GM06990 (cell line): ENCODE measurements around the gene PTPRC.

Experiments
- DNase-seq: peaks from one replicate; pipeline ENCODE4 v3.0.0-alpha.2; 2011; ENCODE audit not compliant: insufficient read length; ENCODE audit errors: extremely low read depth
- H3K27me3 ChIP-seq: replicated peaks from 2 replicates; pipeline ENCODE4 v1.6.0; 2011; ENCODE audit warnings: low read length; ENCODE audit not compliant: control insufficient read depth, insufficient read depth
- H3K36me3 ChIP-seq: 2 replicates; pipeline ENCODE4 v1.5.1; 2011; ENCODE audit warnings: low read length; ENCODE audit not compliant: control insufficient read depth, insufficient read depth
- H3K4me3 ChIP-seq: replicated peaks from 2 replicates; pipeline ENCODE4 v1.5.1; 2011; ENCODE audit warnings: low read depth, mild to moderate bottlenecking, control low read depth, low read length
- TF ChIP-seq, protein P1 (sequence below): IDR thresholded peaks from 2 replicates; pipeline ENCODE4 v1.5.1; 2011; ENCODE audit warnings: low read length, control low read depth, mild to moderate bottlenecking, inconsistent platforms; ENCODE audit not compliant: insufficient read depth, poor library complexity, severe bottlenecking

PTPRC gene

DNA sequence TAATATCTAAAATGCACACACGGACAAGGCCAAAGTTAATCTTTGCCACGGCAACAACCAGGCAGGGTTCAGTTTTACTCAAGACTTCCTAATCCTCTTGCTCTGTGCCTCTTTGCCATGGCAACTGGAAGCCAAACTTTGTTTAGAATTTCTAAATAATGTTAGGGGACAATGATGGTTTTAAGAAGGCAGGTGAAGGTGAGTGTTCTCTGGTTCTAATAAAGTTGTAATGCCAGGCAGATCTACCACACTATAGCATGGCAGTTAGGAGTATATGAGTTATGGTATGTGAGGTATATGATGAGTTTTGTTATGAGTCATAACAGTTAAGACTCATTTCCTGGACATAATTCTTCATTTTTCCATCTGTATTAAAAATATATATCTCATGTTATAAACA, 2.7 kb downstream of the PTPRC start:
- DNase-seq = no peak
- peak overlapping the region; percentile 80 for H3K4me3 ChIP-seq

DNA sequence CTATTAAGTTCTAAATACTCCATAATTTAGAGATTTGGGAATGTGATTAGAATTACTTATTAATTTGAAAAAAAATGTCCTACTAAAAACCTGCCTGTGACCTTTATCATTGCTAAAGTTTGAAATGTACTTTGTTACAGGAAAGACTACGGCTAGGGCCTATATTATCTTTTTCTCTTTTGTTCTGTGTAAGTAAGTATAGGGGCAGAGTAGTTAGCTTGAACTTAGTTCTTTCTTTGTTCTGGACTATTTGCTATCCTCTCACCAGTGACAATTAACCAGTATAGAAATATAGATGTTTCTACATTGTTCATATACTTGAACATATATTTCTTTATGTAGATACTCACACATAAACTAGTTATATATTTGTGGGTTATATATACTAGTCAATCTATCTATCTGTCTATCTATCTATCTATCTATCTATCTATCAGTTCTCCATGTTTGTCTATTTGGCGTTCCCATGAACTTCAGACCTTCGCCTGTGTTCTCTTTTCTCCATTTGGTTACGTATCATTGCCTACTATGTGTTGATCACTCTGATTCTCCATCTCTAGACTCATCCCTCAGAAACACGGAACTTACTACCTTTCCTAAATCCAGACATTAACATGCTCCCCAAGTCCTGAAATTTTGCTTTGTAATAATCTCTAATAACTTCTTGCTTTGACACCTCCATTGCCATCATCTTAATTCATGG, 3.3 kb downstream of the PTPRC start:
- TF ChIP-seq, protein P1, sequence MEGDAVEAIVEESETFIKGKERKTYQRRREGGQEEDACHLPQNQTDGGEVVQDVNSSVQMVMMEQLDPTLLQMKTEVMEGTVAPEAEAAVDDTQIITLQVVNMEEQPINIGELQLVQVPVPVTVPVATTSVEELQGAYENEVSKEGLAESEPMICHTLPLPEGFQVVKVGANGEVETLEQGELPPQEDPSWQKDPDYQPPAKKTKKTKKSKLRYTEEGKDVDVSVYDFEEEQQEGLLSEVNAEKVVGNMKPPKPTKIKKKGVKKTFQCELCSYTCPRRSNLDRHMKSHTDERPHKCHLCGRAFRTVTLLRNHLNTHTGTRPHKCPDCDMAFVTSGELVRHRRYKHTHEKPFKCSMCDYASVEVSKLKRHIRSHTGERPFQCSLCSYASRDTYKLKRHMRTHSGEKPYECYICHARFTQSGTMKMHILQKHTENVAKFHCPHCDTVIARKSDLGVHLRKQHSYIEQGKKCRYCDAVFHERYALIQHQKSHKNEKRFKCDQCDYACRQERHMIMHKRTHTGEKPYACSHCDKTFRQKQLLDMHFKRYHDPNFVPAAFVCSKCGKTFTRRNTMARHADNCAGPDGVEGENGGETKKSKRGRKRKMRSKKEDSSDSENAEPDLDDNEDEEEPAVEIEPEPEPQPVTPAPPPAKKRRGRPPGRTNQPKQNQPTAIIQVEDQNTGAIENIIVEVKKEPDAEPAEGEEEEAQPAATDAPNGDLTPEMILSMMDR = no peak
- Histone ChIP-seq H3K4me3 (peak overlapping the region; percentile 80), H3K36me3 (no peaks in the 10 kb centered on the region), H3K27me3 (no peaks in the 10 kb centered on the region)
- DNase-seq = no peak

More for the DNA sequence above, 2.7 kb downstream of the PTPRC start:
- Histone ChIP-seq H3K27me3 (no peaks in the 10 kb centered on the region), H3K36me3 (no peaks in the 10 kb centered on the region)
- TF ChIP-seq, protein P1 = no peak

DNA sequence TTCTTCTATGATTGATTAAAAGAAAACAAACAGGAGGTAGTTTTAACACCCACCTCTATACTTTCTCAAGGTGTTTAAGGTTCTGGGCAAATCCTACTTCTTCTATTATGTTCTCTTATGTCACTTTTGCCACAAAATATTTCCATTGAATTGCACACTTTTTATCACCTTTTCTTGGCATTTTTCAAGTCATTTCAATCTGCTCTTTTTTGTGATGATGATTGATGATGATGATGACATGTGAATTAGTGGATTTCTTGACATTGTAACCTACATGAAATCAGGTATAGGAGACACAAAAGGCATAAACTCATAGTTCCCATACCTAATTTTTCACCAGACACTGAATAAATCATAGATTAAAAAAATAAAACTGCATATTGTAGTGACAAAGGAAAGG, 4.1 kb downstream of the PTPRC start:
- TF ChIP-seq, protein P1 = no peak
- no peaks in the 10 kb centered on the region for H3K27me3 ChIP-seq
- H3K36me3 ChIP-seq = no peaks in the 10 kb centered on the region
- no peak overlapping the region for H3K4me3 ChIP-seq
- DNase-seq = no peak

DNA sequence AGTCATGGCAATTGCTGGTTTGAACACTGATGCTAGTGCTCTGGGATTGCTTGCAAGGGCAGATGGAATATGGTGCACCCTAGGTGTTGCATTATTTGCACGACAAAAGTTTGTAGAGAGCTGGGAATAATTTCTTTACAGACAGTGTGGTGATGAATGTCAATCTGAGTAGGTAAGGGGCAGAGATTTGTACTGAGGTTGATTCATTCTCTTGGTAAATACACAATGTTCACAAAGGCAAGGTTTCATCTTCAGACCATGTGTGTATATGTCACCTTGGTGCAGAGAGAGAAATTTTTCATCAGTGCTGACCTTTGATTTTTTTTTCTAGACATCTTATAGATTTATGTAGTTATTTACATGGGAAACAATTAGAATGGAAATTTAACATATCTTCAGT, 5.0 kb downstream of the PTPRC start:
- H3K36me3 ChIP-seq = no peaks in the 10 kb centered on the region

DNA sequence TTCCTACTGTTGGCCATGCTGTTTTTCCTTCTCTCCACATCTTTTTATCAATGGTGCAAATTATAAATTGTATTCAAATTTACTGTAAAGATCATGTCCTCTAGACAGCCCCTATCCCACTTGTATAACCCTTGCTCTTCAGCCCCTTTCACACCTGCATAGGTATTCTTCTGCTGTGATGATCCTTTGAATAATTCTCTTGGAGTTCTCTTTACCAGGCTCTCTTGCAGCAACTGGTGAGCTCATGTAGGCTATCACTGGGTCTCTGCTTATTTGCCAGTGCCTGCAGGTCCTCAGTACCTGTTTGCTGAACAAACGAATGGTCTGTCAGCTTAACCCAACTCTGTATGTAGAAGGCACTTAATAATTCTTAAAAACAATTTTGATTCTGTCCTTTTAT, 8.2 kb downstream of the PTPRC start:
- TF ChIP-seq, protein P1 = no peak
- H3K4me3 ChIP-seq = no peak overlapping the region
- DNase-seq = no peak
- H3K36me3 ChIP-seq = no peaks in the 10 kb centered on the region
- H3K27me3 ChIP-seq = no peaks in the 10 kb centered on the region

More for the DNA sequence above, 5.0 kb downstream of the PTPRC start:
- no peak for DNase-seq
- no peak overlapping the region for H3K4me3 ChIP-seq
- TF ChIP-seq, protein P1 = no peak
- H3K27me3 ChIP-seq = no peaks in the 10 kb centered on the region

DNA sequence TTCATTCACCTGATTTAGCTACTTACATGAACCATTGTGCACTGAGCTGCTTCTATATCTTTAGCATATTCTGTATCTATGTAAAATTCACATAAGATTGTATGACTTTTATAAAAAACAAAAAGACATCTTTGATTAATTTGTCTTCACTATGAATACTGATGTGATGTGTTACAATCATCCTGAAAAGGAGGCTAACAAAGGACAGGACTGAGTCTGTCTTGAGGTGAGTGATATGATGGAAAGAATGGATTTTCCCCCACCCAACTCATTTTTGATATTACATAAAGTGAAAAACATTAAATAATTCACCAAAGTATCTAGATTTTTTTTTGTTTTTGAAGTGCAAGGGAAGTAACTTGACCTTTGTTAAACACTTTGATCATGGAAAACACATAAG, 9.8 kb downstream of the PTPRC start:
- no peak for DNase-seq
- Histone ChIP-seq H3K36me3 (no peaks in the 10 kb centered on the region), H3K4me3 (no peak overlapping the region), H3K27me3 (no peaks in the 10 kb centered on the region)
- TF ChIP-seq, protein P1 = no peak
